ENCODE data around the gene TVP23A.
"Not testable (repeated sequence)": the region's sequence is repeated elsewhere in the genome, so short reads cannot be mapped to it uniquely, and the experiment has no call there.

Gene TVP23A

GRCh38 chr16:10744370-10745030, 74.1 kb downstream of the TVP23A start:
- no peak for DNase-seq

- DNase-seq: peak; percentile 98
These were observed 74.8 kb downstream of the TVP23A start, which contains the start of gene NUBP1 for GRCh38 chr16:10743610-10744369. Gene NUBP1 (plus strand): TSS chr16:10743842. CDS start chr16:10743864, 22 bp downstream.

- no peak for DNase-seq
These were observed 75.4 kb downstream of the TVP23A start for GRCh38 chr16:10743227-10743609.

GRCh38 chr16:10741844-10742243, 76.8 kb downstream of the TVP23A start:
- DNase-seq: no peak

- DNase-seq: not testable (repeated sequence)
These were observed 77.3 kb downstream of the TVP23A start for GRCh38 chr16:10741249-10741648.

GRCh38 chr16:10740845-10741208, 77.8 kb downstream of the TVP23A start:
- no peak for DNase-seq

GRCh38 chr16:10740000-10740844, 78.4 kb downstream of the TVP23A start:
- DNase-seq: no peak

GRCh38 chr16:10738231-10739077, 80.1 kb downstream of the TVP23A start:
- peak; percentile 18 for DNase-seq

GRCh38 chr16:10737068-10737625, 81.4 kb downstream of the TVP23A start:
- peak; percentile 51 for DNase-seq

- DNase-seq: no peak
These were observed 86.8 kb downstream of the TVP23A start for GRCh38 chr16:10731790-10732189.

GRCh38 chr16:10729104-10730048, 89.2 kb downstream of the TVP23A start:
- DNase-seq: peak; percentile 55

GRCh38 chr16:10728003-10728887, 90.3 kb downstream of the TVP23A start:
- no peak for DNase-seq

Data from T1000 (cell line).